HepG2 (cell line): ENCODE data around the gene TOP3B. TPM values are rescaled to one million over a fixed set of nuclear protein-coding genes. Genes with fewer than 3 reads are reported as not detected.

Source experiments
- ATAC-seq: fragments of 200-7000 bp; cut with Tn5 transposase; 3 replicates; pipeline ENCODE4 v1.9.1; 2020; ENCODE audit warnings: mild to moderate bottlenecking, moderate library complexity
- BruUV-seq: library from RNA; stranded (reverse); fragments of 400-500 nt; replicated peaks from 2 replicates; lab custom pipeline; 2021; lab: Mats Ljungman, UMichigan
- CTCF ChIA-PET: fragments of 300-600 bp; formaldehyde crosslinking; extraction: SDS; loops from one replicate; lab custom pipeline; 2021; ENCODE audit warnings: low total read pairs, inconsistent platforms, low intra/inter-chr PET ratio; lab: Yijun Ruan, JAX
- POLR2A ChIA-PET: fragments of 350-600 bp; sonication (Branson Sonifier 250); formaldehyde crosslinking; loops from one replicate; lab custom pipeline; 2020; ENCODE audit warnings: antibody characterized with exemption, inconsistent platforms; lab: Yijun Ruan, JAX
- DNase-seq: peaks from one replicate; pipeline ENCODE4 v3.0.0-alpha.2; 2015; ENCODE audit warnings: low spot score
- FAIRE-seq: peaks from 3 replicates; lab custom pipeline; 2011; peaks lifted over from hg19 to GRCh38; lab: Jason Lieb, UNC
- H2AFZ ChIP-seq: one replicate; pipeline ENCODE4 v1.6.1; 2011; ENCODE audit warnings: low read length, inconsistent platforms
- H3K27ac ChIP-seq: fragments of 300-600 bp; 3 replicates; pipeline ENCODE4 v1.8.0; 2011; ENCODE audit warnings: mixed run types, mild to moderate bottlenecking, mixed read lengths, low read length, inconsistent platforms; ENCODE audit not compliant: insufficient read depth; ENCODE audit errors: extremely low read length
- H3K27me3 ChIP-seq, 2 experiments: fragments of 200-600 bp in 1 of 2; 2 replicates in 1 of 2; 3 replicates in 1 of 2; pipeline versions ENCODE4 v1.6.0 to v1.8.0; 2011; ENCODE audit warnings: low read length in 2 of 2, mild to moderate bottlenecking in 2 of 2, moderate library complexity in 2 of 2, inconsistent platforms in 1 of 2; ENCODE audit not compliant: insufficient read depth in 2 of 2, control insufficient read depth in 1 of 2
- H3K36me3 ChIP-seq, 2 experiments: fragments of 200-600 bp in 1 of 2; replicated peaks in 1 of 2; 2 replicates in 1 of 2; 3 replicates in 1 of 2; pipeline versions ENCODE4 v1.5.1 to v1.8.0; 2011; ENCODE audit warnings: low read length in 2 of 2, inconsistent platforms in 1 of 2; ENCODE audit not compliant: insufficient read depth in 2 of 2, control insufficient read depth in 1 of 2
- H3K4me1 ChIP-seq: 2 replicates; pipeline ENCODE4 v1.5.1; 2012; ENCODE audit warnings: low read length, inconsistent platforms; ENCODE audit not compliant: insufficient read depth
- H3K4me2 ChIP-seq: 2 replicates; pipeline ENCODE4 v1.6.0; 2011; ENCODE audit warnings: low read depth, low read length, inconsistent platforms
- H3K4me3 ChIP-seq, 3 experiments: fragments of 200-600 bp in 1 of 3; sonication (generic), shearing (Covaris generic) in 1 of 3; replicated peaks in 1 of 3; 2 replicates each; pipeline ENCODE4 v1.5.1; 2011 to 2016; ENCODE audit warnings: low read length in 3 of 3, inconsistent platforms in 2 of 3, low read depth in 2 of 3, mild to moderate bottlenecking in 2 of 3, control low read depth in 1 of 3, mixed read lengths in 1 of 3; ENCODE audit not compliant: insufficient read depth in 1 of 3
- H3K79me2 ChIP-seq: one replicate; pipeline ENCODE4 v1.6.1; 2011; ENCODE audit warnings: low read length, inconsistent platforms; ENCODE audit not compliant: insufficient read depth
- H3K9ac ChIP-seq: 2 replicates; pipeline ENCODE4 v1.6.0; 2011; ENCODE audit warnings: mild to moderate bottlenecking, low read depth, low read length, inconsistent platforms; ENCODE audit not compliant: insufficient read depth
- H3K9me3 ChIP-seq: 2 replicates; pipeline ENCODE4 v1.5.1; 2012; ENCODE audit warnings: mild to moderate bottlenecking, low read length
- H4K20me1 ChIP-seq: 2 replicates; pipeline ENCODE4 v1.6.0; 2011; ENCODE audit warnings: inconsistent platforms, mild to moderate bottlenecking, low read length, moderate library complexity; ENCODE audit not compliant: insufficient read depth
- IKZF1 ChIP-seq: fragments of 450-650 bp; IDR thresholded peaks from 2 replicates; pipeline ENCODE4 v1.7.1; 2016
- ZNF292 ChIP-seq: sonication (generic); formaldehyde crosslinking; IDR thresholded peaks from 2 replicates; pipeline ENCODE4 v1.8.1; 2022; ENCODE audit warnings: mild to moderate bottlenecking, low read depth, missing genetic modification reagents, borderline replicate concordance
- ZSCAN30 ChIP-seq: sonication (generic); formaldehyde crosslinking; IDR thresholded peaks from 2 replicates; pipeline ENCODE4 v1.5.0; 2020; ENCODE audit warnings: mild to moderate bottlenecking, missing genetic modification reagents
- WGBS: methylation state at CpG from one replicate; pipeline ENCODE4 v1.1.6; 2017; ENCODE audit warnings: low lambda C conversion rate; 5-methylcytosine and 5-hydroxymethylcytosine counted together
- in situ Hi-C: cut with HindIII; loops from 2 replicates; pipeline ENCODE4 v1.10.0; 2017; ENCODE audit warnings: low pct_unique_long_range_greater_than_20kb; ENCODE audit not compliant: extremely low pct_ligation_motif_present
- intact Hi-C: fragments of 100-400 bp; cut with micrococcal nuclease; formaldehyde crosslinking; loops from one replicate; pipeline ENCODE4 v1.10.0; 2022; ENCODE audit not compliant: unreplicated experiment
- polyA plus RNA-seq, 8 experiments: library from polyadenylated mRNA; depleted of rRNA in 3 of 8; stranded (reverse) in 7 of 8; unstranded in 1 of 8; fragments of >200 nt; fragmentation: Illumina TruSeq in 4 of 8; extraction: Trizol in 4 of 8; gene quantifications; 2 replicates each; pipeline versions ENCODE4 v1.2.1 to v1.2.3, GENCODE V29; 2011 to 2016; ENCODE audit warnings: low read depth in 4 of 8, missing spikeins in 1 of 8, mixed read lengths in 1 of 8; ENCODE audit not compliant: insufficient read depth in 1 of 8
- total RNA-seq, 5 experiments: library from RNA; depleted of rRNA; stranded (reverse); fragments of >200 nt; fragmentation: Illumina TruSeq; extraction: Trizol; gene quantifications; 2 replicates each; pipeline ENCODE4 v1.2.3, GENCODE V29; 2016; ENCODE audit warnings: low read depth in 1 of 5
- TF ChIP-seq, protein P1 (sequence below): sonication (generic); formaldehyde crosslinking; IDR thresholded peaks from 2 replicates; pipeline ENCODE4 v1.8.0; 2022; ENCODE audit warnings: mild to moderate bottlenecking, missing genetic modification reagents, borderline replicate concordance
- TF ChIP-seq, protein P2 (sequence below): sonication (generic); formaldehyde crosslinking; IDR thresholded peaks from 2 replicates; pipeline ENCODE4 v1.8.0; 2023; ENCODE audit warnings: mild to moderate bottlenecking, missing genetic modification reagents
- TF ChIP-seq, protein P3 (sequence below): sonication (generic); formaldehyde crosslinking; IDR thresholded peaks from 2 replicates; pipeline ENCODE4 v1.4.0; 2020; ENCODE audit warnings: missing genetic modification reagents

Gene TOP3B
- total and polyA plus RNA-seq, 2 of the 13 experiments (the other 11 are each of a cell fraction or from before 2014, with no cell fraction given) = 28.5 to 29.7 TPM

DNA sequence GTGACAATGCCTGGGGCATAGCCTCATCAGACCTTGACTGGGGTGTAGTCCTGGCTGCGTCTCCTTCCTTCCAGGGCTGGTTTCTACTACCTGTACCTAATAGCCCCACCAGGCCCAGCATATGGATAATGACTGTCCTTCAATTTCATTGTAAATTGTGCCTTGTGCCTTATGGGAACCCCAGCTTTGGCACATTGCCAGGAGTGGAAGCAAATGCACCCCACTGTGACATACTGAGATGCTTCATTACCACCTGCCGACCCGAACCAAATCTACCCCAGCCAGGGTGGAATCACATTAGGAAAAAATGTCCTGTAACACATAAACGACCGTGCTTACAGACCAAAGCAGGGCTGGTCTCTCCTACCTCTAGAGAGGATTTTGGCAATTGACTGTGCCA, 7.3 kb downstream of the TOP3B start (continued):
- TF ChIP-seq, protein P1, sequence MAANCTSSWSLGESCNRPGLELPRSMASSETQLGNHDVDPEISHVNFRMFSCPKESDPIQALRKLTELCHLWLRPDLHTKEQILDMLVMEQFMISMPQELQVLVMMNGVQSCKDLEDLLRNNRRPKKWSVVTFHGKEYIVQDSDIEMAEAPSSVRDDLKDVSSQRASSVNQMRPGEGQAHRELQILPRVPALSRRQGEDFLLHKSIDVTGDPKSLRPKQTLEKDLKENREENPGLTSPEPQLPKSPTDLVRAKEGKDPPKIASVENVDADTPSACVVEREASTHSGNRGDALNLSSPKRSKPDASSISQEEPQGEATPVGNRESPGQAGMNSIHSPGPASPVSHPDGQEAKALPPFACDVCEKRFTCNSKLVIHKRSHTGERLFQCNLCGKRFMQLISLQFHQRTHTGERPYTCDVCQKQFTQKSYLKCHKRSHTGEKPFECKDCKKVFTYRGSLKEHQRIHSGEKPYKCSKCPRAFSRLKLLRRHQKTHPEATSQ (CRISPR knock-in tag) = no peak
- TF ChIP-seq, all 625 proteins: peak for 1

DNA sequence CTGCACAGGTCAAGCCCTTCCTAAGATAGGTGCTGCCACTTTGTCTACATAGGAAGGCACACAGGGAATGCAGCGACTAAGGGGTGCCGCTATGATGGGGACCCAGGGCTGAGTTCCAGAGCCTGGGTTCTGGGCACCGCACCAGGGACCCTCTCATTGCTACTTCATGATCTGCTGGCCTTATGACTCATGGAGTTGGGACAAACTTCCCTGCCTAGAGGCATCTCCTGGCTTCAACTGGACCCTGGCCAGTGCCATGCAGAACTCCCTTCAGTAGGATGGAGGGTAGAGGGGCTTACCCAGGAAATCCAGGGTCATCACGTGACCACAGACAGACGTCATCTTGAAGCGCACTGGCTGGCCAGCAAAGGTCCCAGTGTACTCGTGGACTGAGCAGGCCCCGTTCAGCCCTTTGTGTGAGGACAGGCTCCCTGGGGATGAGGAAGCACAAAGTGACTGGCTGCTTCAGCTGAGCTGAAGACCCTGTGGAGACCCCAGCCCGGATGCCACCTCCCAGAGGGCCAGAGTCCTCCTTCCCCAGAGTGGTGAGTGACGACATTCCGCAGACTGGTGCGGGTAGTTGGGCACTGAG, 8.4 kb downstream of the TOP3B start:
- WGBS = 100% methylated on average over 3 of the region's 12 CpGs
- DNase-seq = no peak
- H3K4me3 ChIP-seq = no peak overlapping the region
- TF ChIP-seq IKZF1 (no peak), ZSCAN30 (CRISPR knock-in tag) (no peak), ZNF292 (CRISPR knock-in tag) (no peak)
- TF ChIP-seq, protein P2, sequence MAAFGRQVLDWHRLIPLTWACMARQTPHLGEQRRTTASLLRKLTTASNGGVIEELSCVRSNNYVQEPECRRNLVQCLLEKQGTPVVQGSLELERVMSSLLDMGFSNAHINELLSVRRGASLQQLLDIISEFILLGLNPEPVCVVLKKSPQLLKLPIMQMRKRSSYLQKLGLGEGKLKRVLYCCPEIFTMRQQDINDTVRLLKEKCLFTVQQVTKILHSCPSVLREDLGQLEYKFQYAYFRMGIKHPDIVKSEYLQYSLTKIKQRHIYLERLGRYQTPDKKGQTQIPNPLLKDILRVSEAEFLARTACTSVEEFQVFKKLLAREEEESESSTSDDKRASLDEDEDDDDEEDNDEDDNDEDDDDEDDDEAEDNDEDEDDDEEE (CRISPR knock-in tag) = no peak
- TF ChIP-seq, protein P3, sequence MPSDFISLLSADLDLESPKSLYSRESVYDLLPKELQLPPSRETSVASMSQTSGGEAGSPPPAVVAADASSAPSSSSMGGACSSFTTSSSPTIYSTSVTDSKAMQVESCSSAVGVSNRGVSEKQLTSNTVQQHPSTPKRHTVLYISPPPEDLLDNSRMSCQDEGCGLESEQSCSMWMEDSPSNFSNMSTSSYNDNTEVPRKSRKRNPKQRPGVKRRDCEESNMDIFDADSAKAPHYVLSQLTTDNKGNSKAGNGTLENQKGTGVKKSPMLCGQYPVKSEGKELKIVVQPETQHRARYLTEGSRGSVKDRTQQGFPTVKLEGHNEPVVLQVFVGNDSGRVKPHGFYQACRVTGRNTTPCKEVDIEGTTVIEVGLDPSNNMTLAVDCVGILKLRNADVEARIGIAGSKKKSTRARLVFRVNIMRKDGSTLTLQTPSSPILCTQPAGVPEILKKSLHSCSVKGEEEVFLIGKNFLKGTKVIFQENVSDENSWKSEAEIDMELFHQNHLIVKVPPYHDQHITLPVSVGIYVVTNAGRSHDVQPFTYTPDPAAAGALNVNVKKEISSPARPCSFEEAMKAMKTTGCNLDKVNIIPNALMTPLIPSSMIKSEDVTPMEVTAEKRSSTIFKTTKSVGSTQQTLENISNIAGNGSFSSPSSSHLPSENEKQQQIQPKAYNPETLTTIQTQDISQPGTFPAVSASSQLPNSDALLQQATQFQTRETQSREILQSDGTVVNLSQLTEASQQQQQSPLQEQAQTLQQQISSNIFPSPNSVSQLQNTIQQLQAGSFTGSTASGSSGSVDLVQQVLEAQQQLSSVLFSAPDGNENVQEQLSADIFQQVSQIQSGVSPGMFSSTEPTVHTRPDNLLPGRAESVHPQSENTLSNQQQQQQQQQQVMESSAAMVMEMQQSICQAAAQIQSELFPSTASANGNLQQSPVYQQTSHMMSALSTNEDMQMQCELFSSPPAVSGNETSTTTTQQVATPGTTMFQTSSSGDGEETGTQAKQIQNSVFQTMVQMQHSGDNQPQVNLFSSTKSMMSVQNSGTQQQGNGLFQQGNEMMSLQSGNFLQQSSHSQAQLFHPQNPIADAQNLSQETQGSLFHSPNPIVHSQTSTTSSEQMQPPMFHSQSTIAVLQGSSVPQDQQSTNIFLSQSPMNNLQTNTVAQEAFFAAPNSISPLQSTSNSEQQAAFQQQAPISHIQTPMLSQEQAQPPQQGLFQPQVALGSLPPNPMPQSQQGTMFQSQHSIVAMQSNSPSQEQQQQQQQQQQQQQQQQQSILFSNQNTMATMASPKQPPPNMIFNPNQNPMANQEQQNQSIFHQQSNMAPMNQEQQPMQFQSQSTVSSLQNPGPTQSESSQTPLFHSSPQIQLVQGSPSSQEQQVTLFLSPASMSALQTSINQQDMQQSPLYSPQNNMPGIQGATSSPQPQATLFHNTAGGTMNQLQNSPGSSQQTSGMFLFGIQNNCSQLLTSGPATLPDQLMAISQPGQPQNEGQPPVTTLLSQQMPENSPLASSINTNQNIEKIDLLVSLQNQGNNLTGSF (CRISPR knock-in tag) = no peak
- intact Hi-C loops = no loop called here
- ChIA-PET POLR2A (no interaction called here), CTCF (no interaction called here)
- H3K9me3 ChIP-seq = no peaks in the 10 kb centered on the region
- H3K36me3 ChIP-seq = peaks cover 24 to 61% of the 10 kb centered on the region in 2 experiments
- H3K4me1 ChIP-seq = no peaks in the 10 kb centered on the region
- H3K4me2 ChIP-seq = no peak overlapping the region
- no peaks in the 10 kb centered on the region for H3K27me3 ChIP-seq
- H3K27ac ChIP-seq = no peak overlapping the region
- H3K9ac ChIP-seq = no peak overlapping the region
- H4K20me1 ChIP-seq = no peaks in the 10 kb centered on the region
- no peak overlapping the region for H2AFZ ChIP-seq
- in situ Hi-C loops = no loop called here
- no TSS peak for BruUV-seq
- FAIRE-seq = no peak
- ATAC-seq = no peak
- H3K79me2 ChIP-seq = no peaks in the 10 kb centered on the region
